Measurements from ENCODE around the gene AKIP1.

AKIP1 gene

GRCh38 chr11:8942518-8943066 lies 31.6 kb downstream of the AKIP1 start, which contains the start of gene ASCL3:
ASCL3 (minus strand) TSS chr11:8943016; CDS start chr11:8938161, 4,855 bp downstream.
- Histone ChIP-seq H3K27ac (ENCODE audit: low read length, poor library complexity, severe bottlenecking) (no peak within 1 kb of the TSS), H3K4ac (ENCODE audit: low read depth in 1 of 2, low read length in 2 of 2) (no peak within 1 kb of the TSS), H3K9ac (ENCODE audit: low read length) (no peak within 1 kb of the TSS), H3K36me3 (ENCODE audit: control insufficient read depth in 1 of 2, insufficient read depth in 2 of 2, low read depth in 1 of 2, low read length in 2 of 2) (peaks cover 0 to 7% of the 10 kb centered on the region in 2 experiments), H3K4me2 (ENCODE audit: low read length, poor library complexity, severe bottlenecking) (no peak within 1 kb of the TSS), H3K79me1 (replicated peaks; ENCODE audit: low read length, poor library complexity, severe bottlenecking) (no peaks in the 10 kb centered on the region), H3K18ac (ENCODE audit: low read depth in 1 of 2, low read length in 2 of 2) (no peak within 1 kb of the TSS), H2BK15ac (ENCODE audit: low read depth, poor library complexity, severe bottlenecking) (no peak within 1 kb of the TSS), H2BK120ac (ENCODE audit: low read depth, low read length) (no peak within 1 kb of the TSS), H3K14ac (ENCODE audit: low read length in 2 of 2) (no peak within 1 kb of the TSS), H3K27me3 (ENCODE audit: control insufficient read depth in 1 of 2, insufficient read depth in 1 of 2, low read length in 2 of 2) (peaks cover 0 to 5% of the 10 kb centered on the region in 2 experiments), H2AFZ (ENCODE audit: low read depth, low read length) (no peak within 1 kb of the TSS), H3K4me1 (ENCODE audit: control insufficient read depth, insufficient read depth, low read depth, low read length) (no peaks in the 10 kb centered on the region), H2AK5ac (ENCODE audit: low read length, severe bottlenecking) (no peak within 1 kb of the TSS), H2BK5ac (ENCODE audit: low read depth, low read length, poor library complexity, severe bottlenecking) (no peak within 1 kb of the TSS), H3K4me3 (ENCODE audit: insufficient read depth in 1 of 2, low read depth in 1 of 2, low read length in 2 of 2) (no peak within 1 kb of the TSS), H3K9me3 (ENCODE audit: control insufficient read depth, low read length) (no peaks in the 10 kb centered on the region), H3K23ac (ENCODE audit: low read length in 2 of 2) (no peak within 1 kb of the TSS), H4K91ac (ENCODE audit: low read length) (no peak within 1 kb of the TSS), H2BK12ac (ENCODE audit: low read length in 2 of 2) (no peak within 1 kb of the TSS), H4K8ac (ENCODE audit: low read length) (no peak within 1 kb of the TSS)
- WGBS, result 100% methylated on average over 2 of the region's 5 CpGs
- DNase-seq, result no peak

GRCh38 chr11:8947230-8947943 lies 36.4 kb downstream of the AKIP1 start:
- Histone ChIP-seq H2AFZ (ENCODE audit: low read depth, low read length) (no peak overlapping the region), H3K4ac (ENCODE audit: low read depth in 1 of 2, low read length in 2 of 2) (no peak overlapping the region), H3K36me3 (ENCODE audit: control insufficient read depth in 1 of 2, insufficient read depth in 2 of 2, low read depth in 1 of 2, low read length in 2 of 2) (peaks cover 5 to 43% of the 10 kb centered on the region in 2 experiments), H3K4me2 (ENCODE audit: low read length, poor library complexity, severe bottlenecking) (no peak overlapping the region), H3K4me1 (ENCODE audit: control insufficient read depth, insufficient read depth, low read depth, low read length) (no peaks in the 10 kb centered on the region), H2BK120ac (ENCODE audit: low read depth, low read length) (no peak overlapping the region), H4K8ac (ENCODE audit: low read length) (no peak overlapping the region), H3K27me3 (ENCODE audit: control insufficient read depth in 1 of 2, insufficient read depth in 1 of 2, low read length in 2 of 2) (no peaks in the 10 kb centered on the region), H3K4me3 (ENCODE audit: insufficient read depth in 1 of 2, low read depth in 1 of 2, low read length in 2 of 2) (no peak overlapping the region), H3K14ac (ENCODE audit: low read length in 2 of 2) (no peak overlapping the region), H4K91ac (ENCODE audit: low read length) (no peak overlapping the region), H2BK12ac (ENCODE audit: low read length in 2 of 2) (no peak overlapping the region), H3K23ac (ENCODE audit: low read length in 2 of 2) (no peak overlapping the region), H2BK15ac (ENCODE audit: low read depth, poor library complexity, severe bottlenecking) (no peak overlapping the region), H3K9me3 (ENCODE audit: control insufficient read depth, low read length) (no peaks in the 10 kb centered on the region), H3K79me1 (replicated peaks; ENCODE audit: low read length, poor library complexity, severe bottlenecking) (no peaks in the 10 kb centered on the region), H2BK5ac (ENCODE audit: low read depth, low read length, poor library complexity, severe bottlenecking) (no peak overlapping the region), H3K18ac (ENCODE audit: low read depth in 1 of 2, low read length in 2 of 2) (no peak overlapping the region), H3K9ac (ENCODE audit: low read length) (no peak overlapping the region), H2AK5ac (ENCODE audit: low read length, severe bottlenecking) (no peak overlapping the region), H3K27ac (ENCODE audit: low read length, poor library complexity, severe bottlenecking) (no peak overlapping the region)
- WGBS, result 50% methylated on average over 1 of the region's 4 CpGs
- peak; percentile 89 for DNase-seq

- Histone ChIP-seq H3K4me3 (ENCODE audit: insufficient read depth in 1 of 2, low read depth in 1 of 2, low read length in 2 of 2) (no peak overlapping the region), H3K4ac (ENCODE audit: low read depth in 1 of 2, low read length in 2 of 2) (no peak overlapping the region), H3K27me3 (ENCODE audit: control insufficient read depth in 1 of 2, insufficient read depth in 1 of 2, low read length in 2 of 2) (no peaks in the 10 kb centered on the region), H2BK5ac (ENCODE audit: low read depth, low read length, poor library complexity, severe bottlenecking) (no peak overlapping the region), H3K4me2 (ENCODE audit: low read length, poor library complexity, severe bottlenecking) (no peak overlapping the region), H4K91ac (ENCODE audit: low read length) (no peak overlapping the region), H3K4me1 (ENCODE audit: control insufficient read depth, insufficient read depth, low read depth, low read length) (no peaks in the 10 kb centered on the region), H2AK5ac (ENCODE audit: low read length, severe bottlenecking) (no peak overlapping the region), H3K27ac (ENCODE audit: low read length, poor library complexity, severe bottlenecking) (no peak overlapping the region), H2BK12ac (ENCODE audit: low read length in 2 of 2) (no peak overlapping the region), H3K36me3 (ENCODE audit: control insufficient read depth in 1 of 2, insufficient read depth in 2 of 2, low read depth in 1 of 2, low read length in 2 of 2) (peaks cover 6 to 58% of the 10 kb centered on the region in 2 experiments), H4K8ac (ENCODE audit: low read length) (no peak overlapping the region), H3K79me1 (replicated peaks; ENCODE audit: low read length, poor library complexity, severe bottlenecking) (no peaks in the 10 kb centered on the region), H3K23ac (ENCODE audit: low read length in 2 of 2) (no peak overlapping the region), H2BK120ac (ENCODE audit: low read depth, low read length) (no peak overlapping the region), H3K9me3 (ENCODE audit: control insufficient read depth, low read length) (no peaks in the 10 kb centered on the region), H2BK15ac (ENCODE audit: low read depth, poor library complexity, severe bottlenecking) (no peak overlapping the region), H3K14ac (ENCODE audit: low read length in 2 of 2) (no peak overlapping the region), H3K18ac (ENCODE audit: low read depth in 1 of 2, low read length in 2 of 2) (no peak overlapping the region), H3K9ac (ENCODE audit: low read length) (no peak overlapping the region), H2AFZ (ENCODE audit: low read depth, low read length) (no peak overlapping the region)
- no peak for DNase-seq
- 92% methylated on average over 1 of the region's 3 CpGs for WGBS
Measured at GRCh38 chr11:8948886-8949285, 37.9 kb downstream of the AKIP1 start.

GRCh38 chr11:8956860-8957259 lies 45.9 kb downstream of the AKIP1 start:
- Histone ChIP-seq H4K91ac (ENCODE audit: low read length) (no peak overlapping the region), H2AFZ (ENCODE audit: low read depth, low read length) (no peak overlapping the region), H2BK120ac (ENCODE audit: low read depth, low read length) (no peak overlapping the region), H3K4me3 (ENCODE audit: insufficient read depth in 1 of 2, low read depth in 1 of 2, low read length in 2 of 2) (no peak overlapping the region), H3K4ac (ENCODE audit: low read depth in 1 of 2, low read length in 2 of 2) (no peak overlapping the region), H3K27me3 (ENCODE audit: control insufficient read depth in 1 of 2, insufficient read depth in 1 of 2, low read length in 2 of 2) (no peaks in the 10 kb centered on the region), H2AK5ac (ENCODE audit: low read length, severe bottlenecking) (no peak overlapping the region), H3K23ac (ENCODE audit: low read length in 2 of 2) (no peak overlapping the region), H3K18ac (ENCODE audit: low read depth in 1 of 2, low read length in 2 of 2) (no peak overlapping the region), H3K14ac (ENCODE audit: low read length in 2 of 2) (no peak overlapping the region), H2BK5ac (ENCODE audit: low read depth, low read length, poor library complexity, severe bottlenecking) (no peak overlapping the region), H3K9ac (ENCODE audit: low read length) (no peak overlapping the region), H2BK12ac (ENCODE audit: low read length in 2 of 2) (no peak overlapping the region), H4K8ac (ENCODE audit: low read length) (no peak overlapping the region), H3K79me1 (replicated peaks; ENCODE audit: low read length, poor library complexity, severe bottlenecking) (peaks cover 17% of the 10 kb centered on the region), H3K27ac (ENCODE audit: low read length, poor library complexity, severe bottlenecking) (no peak overlapping the region), H3K36me3 (ENCODE audit: control insufficient read depth in 1 of 2, insufficient read depth in 2 of 2, low read depth in 1 of 2, low read length in 2 of 2) (peaks cover 11 to 39% of the 10 kb centered on the region in 2 experiments), H3K4me2 (ENCODE audit: low read length, poor library complexity, severe bottlenecking) (no peak overlapping the region), H2BK15ac (ENCODE audit: low read depth, poor library complexity, severe bottlenecking) (no peak overlapping the region), H3K9me3 (ENCODE audit: control insufficient read depth, low read length) (no peaks in the 10 kb centered on the region), H3K4me1 (ENCODE audit: control insufficient read depth, insufficient read depth, low read depth, low read length) (no peaks in the 10 kb centered on the region)
- WGBS, result 97% methylated on average over 2 of the region's 4 CpGs
- DNase-seq, result no peak
